ENCODE data around the gene CD40. TPM values are rescaled to one million over a fixed set of nuclear protein-coding genes. Genes with fewer than 3 reads are reported as not detected.

Gene CD40
- total RNA-seq, 1 experiment from 2014 or later: 14.1 TPM

DNA sequence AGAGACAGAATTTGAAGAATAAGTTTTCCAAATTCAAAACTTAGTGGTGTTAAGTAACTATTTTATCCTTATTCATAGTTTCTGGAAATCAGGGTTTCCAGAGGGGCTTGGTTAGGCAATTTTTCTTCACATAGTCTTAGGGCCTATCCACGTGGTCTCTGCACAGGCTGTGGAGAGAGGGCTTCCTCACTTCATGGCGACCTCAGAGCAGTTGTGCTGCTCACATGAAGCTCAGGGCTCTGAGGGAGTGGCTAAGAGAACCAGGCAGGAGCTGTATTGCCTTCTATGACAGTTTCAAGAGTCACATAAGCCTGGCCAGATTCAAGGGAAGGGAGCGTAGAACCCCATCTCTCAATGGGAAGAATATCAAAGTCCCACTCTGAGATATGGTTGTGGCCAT is 13.9 kb upstream of the CD40 start:
- in situ Hi-C loops (cut with HindIII; ENCODE audit: low pct_unique_long_range_greater_than_20kb, low sequenced_read_pairs): no loop called here
- no peak for ATAC-seq
- BruUV-seq (replicated peaks): no TSS peak
- Histone ChIP-seq H3K36me3 (ENCODE audit: control insufficient read depth, insufficient read depth, low read length) (no peaks in the 10 kb centered on the region), H3K27ac (ENCODE audit: low read length) (no peak overlapping the region), H3K4me3 (ENCODE audit: low read depth in 2 of 2, low read length in 2 of 2) (no peak overlapping the region), H3K9me3 (ENCODE audit: control insufficient read depth, insufficient read depth, low read depth, low read length) (no peaks in the 10 kb centered on the region), H3K27me3 (ENCODE audit: control insufficient read depth, insufficient read depth, low read length) (peaks cover 18% of the 10 kb centered on the region), H3K4me1 (ENCODE audit: control insufficient read depth, insufficient read depth, low read length) (no peaks in the 10 kb centered on the region)
- no peak for TF ChIP-seq POLR2AphosphoS5 (IDR thresholded peaks at IDR 0.05; ENCODE audit: low read depth, low read length)
- TF ChIP-seq TCF7L2 (IDR thresholded peaks at IDR 0.05; ENCODE audit: low read depth, low read length): no peak
- TF ChIP-seq, protein P1, sequence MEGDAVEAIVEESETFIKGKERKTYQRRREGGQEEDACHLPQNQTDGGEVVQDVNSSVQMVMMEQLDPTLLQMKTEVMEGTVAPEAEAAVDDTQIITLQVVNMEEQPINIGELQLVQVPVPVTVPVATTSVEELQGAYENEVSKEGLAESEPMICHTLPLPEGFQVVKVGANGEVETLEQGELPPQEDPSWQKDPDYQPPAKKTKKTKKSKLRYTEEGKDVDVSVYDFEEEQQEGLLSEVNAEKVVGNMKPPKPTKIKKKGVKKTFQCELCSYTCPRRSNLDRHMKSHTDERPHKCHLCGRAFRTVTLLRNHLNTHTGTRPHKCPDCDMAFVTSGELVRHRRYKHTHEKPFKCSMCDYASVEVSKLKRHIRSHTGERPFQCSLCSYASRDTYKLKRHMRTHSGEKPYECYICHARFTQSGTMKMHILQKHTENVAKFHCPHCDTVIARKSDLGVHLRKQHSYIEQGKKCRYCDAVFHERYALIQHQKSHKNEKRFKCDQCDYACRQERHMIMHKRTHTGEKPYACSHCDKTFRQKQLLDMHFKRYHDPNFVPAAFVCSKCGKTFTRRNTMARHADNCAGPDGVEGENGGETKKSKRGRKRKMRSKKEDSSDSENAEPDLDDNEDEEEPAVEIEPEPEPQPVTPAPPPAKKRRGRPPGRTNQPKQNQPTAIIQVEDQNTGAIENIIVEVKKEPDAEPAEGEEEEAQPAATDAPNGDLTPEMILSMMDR (IDR thresholded peaks at IDR 0.05): no peak
- TF ChIP-seq, protein P2, sequence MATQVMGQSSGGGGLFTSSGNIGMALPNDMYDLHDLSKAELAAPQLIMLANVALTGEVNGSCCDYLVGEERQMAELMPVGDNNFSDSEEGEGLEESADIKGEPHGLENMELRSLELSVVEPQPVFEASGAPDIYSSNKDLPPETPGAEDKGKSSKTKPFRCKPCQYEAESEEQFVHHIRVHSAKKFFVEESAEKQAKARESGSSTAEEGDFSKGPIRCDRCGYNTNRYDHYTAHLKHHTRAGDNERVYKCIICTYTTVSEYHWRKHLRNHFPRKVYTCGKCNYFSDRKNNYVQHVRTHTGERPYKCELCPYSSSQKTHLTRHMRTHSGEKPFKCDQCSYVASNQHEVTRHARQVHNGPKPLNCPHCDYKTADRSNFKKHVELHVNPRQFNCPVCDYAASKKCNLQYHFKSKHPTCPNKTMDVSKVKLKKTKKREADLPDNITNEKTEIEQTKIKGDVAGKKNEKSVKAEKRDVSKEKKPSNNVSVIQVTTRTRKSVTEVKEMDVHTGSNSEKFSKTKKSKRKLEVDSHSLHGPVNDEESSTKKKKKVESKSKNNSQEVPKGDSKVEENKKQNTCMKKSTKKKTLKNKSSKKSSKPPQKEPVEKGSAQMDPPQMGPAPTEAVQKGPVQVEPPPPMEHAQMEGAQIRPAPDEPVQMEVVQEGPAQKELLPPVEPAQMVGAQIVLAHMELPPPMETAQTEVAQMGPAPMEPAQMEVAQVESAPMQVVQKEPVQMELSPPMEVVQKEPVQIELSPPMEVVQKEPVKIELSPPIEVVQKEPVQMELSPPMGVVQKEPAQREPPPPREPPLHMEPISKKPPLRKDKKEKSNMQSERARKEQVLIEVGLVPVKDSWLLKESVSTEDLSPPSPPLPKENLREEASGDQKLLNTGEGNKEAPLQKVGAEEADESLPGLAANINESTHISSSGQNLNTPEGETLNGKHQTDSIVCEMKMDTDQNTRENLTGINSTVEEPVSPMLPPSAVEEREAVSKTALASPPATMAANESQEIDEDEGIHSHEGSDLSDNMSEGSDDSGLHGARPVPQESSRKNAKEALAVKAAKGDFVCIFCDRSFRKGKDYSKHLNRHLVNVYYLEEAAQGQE (IDR thresholded peaks at IDR 0.05; ENCODE audit: insufficient read depth in 1 of 2, low read depth in 2 of 2, low read length in 1 of 2): no peak
- no peak for TF ChIP-seq SIN3A (IDR thresholded peaks at IDR 0.05; ENCODE audit: borderline replicate concordance, insufficient read depth, low read depth, low read length)
- ChIA-PET POLR2A (no interaction called here), CTCF (no interaction called here)
- DNase-seq (ENCODE audit: low read depth, low spot score): no peak
- intact Hi-C loops (cut with micrococcal nuclease; ENCODE audit: unreplicated experiment): no loop called here

DNA sequence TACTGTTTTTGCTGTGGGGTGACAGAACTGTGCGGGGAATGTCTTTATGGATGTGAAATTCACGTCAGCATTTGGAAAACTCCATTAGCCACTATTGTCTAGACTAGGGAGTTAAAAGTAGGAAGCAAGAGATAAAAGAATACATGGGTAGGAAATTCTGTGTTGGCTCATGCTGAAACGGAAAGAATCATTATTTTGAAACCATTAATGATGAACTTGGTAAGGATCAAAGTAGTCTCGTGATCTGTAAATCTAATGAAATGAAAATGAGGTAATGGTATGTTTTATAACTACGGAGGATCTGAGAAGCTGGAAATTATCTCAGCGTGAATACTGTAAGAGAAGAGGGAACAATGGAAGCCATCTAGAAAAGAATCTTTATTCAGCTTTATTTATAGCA is 11.1 kb upstream of the CD40 start:
- BruUV-seq (replicated peaks): no TSS peak
- TF ChIP-seq, protein P1 (IDR thresholded peaks at IDR 0.05): no peak
- TF ChIP-seq POLR2AphosphoS5 (IDR thresholded peaks at IDR 0.05; ENCODE audit: low read depth, low read length) (no peak), SIN3A (IDR thresholded peaks at IDR 0.05; ENCODE audit: borderline replicate concordance, insufficient read depth, low read depth, low read length) (no peak), TCF7L2 (IDR thresholded peaks at IDR 0.05; ENCODE audit: low read depth, low read length) (no peak)
- TF ChIP-seq, protein P2 (IDR thresholded peaks at IDR 0.05; ENCODE audit: insufficient read depth in 1 of 2, low read depth in 2 of 2, low read length in 1 of 2): no peak
- DNase-seq (ENCODE audit: low read depth, low spot score) (no peak), ATAC-seq (no peak)
- in situ Hi-C loops (cut with HindIII; ENCODE audit: low pct_unique_long_range_greater_than_20kb, low sequenced_read_pairs) (no loop called here), intact Hi-C loops (cut with micrococcal nuclease; ENCODE audit: unreplicated experiment) (no loop called here)
- no peaks in the 10 kb centered on the region for H3K9me3 ChIP-seq (ENCODE audit: control insufficient read depth, insufficient read depth, low read depth, low read length)
- H3K27me3 ChIP-seq (ENCODE audit: control insufficient read depth, insufficient read depth, low read length): peaks cover 29% of the 10 kb centered on the region
- no peaks in the 10 kb centered on the region for H3K36me3 ChIP-seq (ENCODE audit: control insufficient read depth, insufficient read depth, low read length)
- no peak overlapping the region for H3K27ac ChIP-seq (ENCODE audit: low read length)
- H3K4me1 ChIP-seq (ENCODE audit: control insufficient read depth, insufficient read depth, low read length): no peaks in the 10 kb centered on the region
- no peak overlapping the region for H3K4me3 ChIP-seq (ENCODE audit: low read depth in 2 of 2, low read length in 2 of 2)
- ChIA-PET CTCF (no interaction called here), POLR2A (no interaction called here)
